GM19035 (cell line): ENCODE measurements around the gene GASK1A.

Experiments used
- ATAC-seq: cut with Tn5 transposase; IDR thresholded peaks from one replicate; pipeline ENCODE4 v1.9.1; 2021; ENCODE audit not compliant: unreplicated experiment

Gene GASK1A

GRCh38 chr3:42982645-42983412 is 3.7 kb downstream of the GASK1A start:
- ATAC-seq: no peak

GRCh38 chr3:42983927-42984326 is 4.8 kb downstream of the GASK1A start:
- no peak for ATAC-seq

GRCh38 chr3:42984701-42985100 is 5.6 kb downstream of the GASK1A start:
- no peak for ATAC-seq

GRCh38 chr3:42988097-42988496 is 9.0 kb downstream of the GASK1A start:
- ATAC-seq: no peak

GRCh38 chr3:42988566-42988965 is 9.5 kb downstream of the GASK1A start:
- no peak for ATAC-seq

- no peak for ATAC-seq
These were observed 12.5 kb downstream of the GASK1A start for GRCh38 chr3:42991341-42992315.

- ATAC-seq: no peak
These were observed 15.5 kb downstream of the GASK1A start for GRCh38 chr3:42994595-42994994.

GRCh38 chr3:42996021-42996420 is 16.9 kb downstream of the GASK1A start:
- no peak for ATAC-seq

- no peak for ATAC-seq
These were observed 17.5 kb downstream of the GASK1A start for GRCh38 chr3:42996633-42997075.

GRCh38 chr3:42999212-42999611 is 20.1 kb downstream of the GASK1A start:
- ATAC-seq: no peak

- ATAC-seq: no peak
These were observed 20.5 kb downstream of the GASK1A start for GRCh38 chr3:42999632-43000031.

- ATAC-seq: no peak
These were observed 21.3 kb downstream of the GASK1A start for GRCh38 chr3:43000387-43000786.

GRCh38 chr3:43001094-43001553 is 22.0 kb downstream of the GASK1A start:
- ATAC-seq: no peak

- no peak for ATAC-seq
These were observed 22.5 kb downstream of the GASK1A start for GRCh38 chr3:43001556-43002121.

GRCh38 chr3:43004282-43004681 is 25.2 kb downstream of the GASK1A start:
- no peak for ATAC-seq

- ATAC-seq: no peak
These were observed 26.1 kb downstream of the GASK1A start for GRCh38 chr3:43005253-43005652.

GRCh38 chr3:43005981-43006380 is 26.9 kb downstream of the GASK1A start:
- no peak for ATAC-seq

- no peak for ATAC-seq
These were observed 27.7 kb downstream of the GASK1A start for GRCh38 chr3:43006825-43007224.

- no peak for ATAC-seq
These were observed 30.4 kb downstream of the GASK1A start for GRCh38 chr3:43009547-43009946.

- no peak for ATAC-seq
These were observed 31.5 kb downstream of the GASK1A start for GRCh38 chr3:43010638-43011037.

GRCh38 chr3:43011638-43012037 is 32.5 kb downstream of the GASK1A start:
- ATAC-seq: no peak
